ENCODE results near the gene RXRA. TPM values are rescaled to one million over a fixed set of nuclear protein-coding genes. Genes with fewer than 3 reads are reported as not detected.

RXRA gene
- total and polyA plus RNA-seq, 2 of the 13 experiments (the other 11 are each of a cell fraction or from before 2014, with no cell fraction given): 18.9 to 29.2 TPM

- TF ChIP-seq, protein P1, sequence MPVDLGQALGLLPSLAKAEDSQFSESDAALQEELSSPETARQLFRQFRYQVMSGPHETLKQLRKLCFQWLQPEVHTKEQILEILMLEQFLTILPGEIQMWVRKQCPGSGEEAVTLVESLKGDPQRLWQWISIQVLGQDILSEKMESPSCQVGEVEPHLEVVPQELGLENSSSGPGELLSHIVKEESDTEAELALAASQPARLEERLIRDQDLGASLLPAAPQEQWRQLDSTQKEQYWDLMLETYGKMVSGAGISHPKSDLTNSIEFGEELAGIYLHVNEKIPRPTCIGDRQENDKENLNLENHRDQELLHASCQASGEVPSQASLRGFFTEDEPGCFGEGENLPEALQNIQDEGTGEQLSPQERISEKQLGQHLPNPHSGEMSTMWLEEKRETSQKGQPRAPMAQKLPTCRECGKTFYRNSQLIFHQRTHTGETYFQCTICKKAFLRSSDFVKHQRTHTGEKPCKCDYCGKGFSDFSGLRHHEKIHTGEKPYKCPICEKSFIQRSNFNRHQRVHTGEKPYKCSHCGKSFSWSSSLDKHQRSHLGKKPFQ (CRISPR knock-in tag; IDR thresholded peaks at IDR 0.05; ENCODE audit: insufficient replicate concordance): no peak
- TF ChIP-seq FOXA1 (IDR thresholded peaks at IDR 0.05) (no peak), FOXA1 (CRISPR knock-in tag; IDR thresholded peaks at IDR 0.05) (no peak), MED13 (CRISPR knock-in tag; IDR thresholded peaks at IDR 0.05) (no peak), UBTF (CRISPR knock-in tag; IDR thresholded peaks at IDR 0.05) (0 out of 2 replicates have a peak, but pooled peaks have one; percentile 37)
Measured at GRCh38 chr9:134355158-134355557, 28.9 kb downstream of the RXRA start (continued).

- POLR2A ChIA-PET: interaction anchor here (1.1 to 2.0 kb wide), 2 partner anchors 23 to 28 kb away, joined by 3 to 10 read pairs; no protein-coding TSS in a partner anchor
- Histone ChIP-seq H3K79me2 (ENCODE audit: insufficient read depth, low read length) (peaks cover 68% of the 10 kb centered on the region), H4K20me1 (ENCODE audit: insufficient read depth, low read length) (peaks cover 83% of the 10 kb centered on the region)
- TF ChIP-seq PRPF4 (IDR thresholded peaks at IDR 0.05; ENCODE audit: low read depth, low read length, poor library complexity, severe bottlenecking): no peak
- no peak for TF ChIP-seq GTF3A (CRISPR knock-in tag; conservative IDR thresholded peaks at IDR 0.05)
- peak; percentile 44 for TF ChIP-seq CEBPG (CRISPR knock-in tag; IDR thresholded peaks at IDR 0.05)
- 0 out of 2 replicates have a peak, but pooled peaks have one; percentile 50 for TF ChIP-seq FOXO4 (CRISPR knock-in tag; conservative IDR thresholded peaks at IDR 0.05)
- peak; percentile 27; the same call in 1 of the 2 replicates for TF ChIP-seq ZNF430 (CRISPR knock-in tag; IDR thresholded peaks at IDR 0.05)
- TF ChIP-seq HNRNPLL (IDR thresholded peaks at IDR 0.05; ENCODE audit: low read depth, low read length, poor library complexity, severe bottlenecking): peak; percentile 20
- TF ChIP-seq TCF12 (IDR thresholded peaks at IDR 0.05): no peak
- no peak for TF ChIP-seq TCF12 (CRISPR knock-in tag; IDR thresholded peaks at IDR 0.05)
- TF ChIP-seq PATZ1 (CRISPR knock-in tag; IDR thresholded peaks at IDR 0.05): 0 out of 2 replicates have a peak, but pooled peaks have one; percentile 19
- TF ChIP-seq ZFX (CRISPR knock-in tag; IDR thresholded peaks at IDR 0.05; ENCODE audit: low read depth): peak; percentile 18; the same call in 1 of the 2 replicates
Measured at GRCh38 chr9:134355561-134356279, 29.5 kb downstream of the RXRA start.

More at GRCh38 chr9:134355561-134356279, 29.5 kb downstream of the RXRA start:
- Histone ChIP-seq H3K36me3 (replicated peaks in 1 of 2; ENCODE audit: control insufficient read depth in 1 of 2, insufficient read depth in 2 of 2, low read length in 2 of 2) (no peaks in the 10 kb centered on the region), H3K4me2 (ENCODE audit: low read depth, low read length) (0 out of 2 replicates have a peak overlapping the region, but pooled peaks have one; percentile 54), H3K9me3 (ENCODE audit: low read length) (no peaks in the 10 kb centered on the region), H3K4me1 (ENCODE audit: insufficient read depth, low read length) (peaks cover 61% of the 10 kb centered on the region), H3K9ac (ENCODE audit: insufficient read depth, low read depth, low read length) (no peak overlapping the region), H3K27ac (ENCODE audit: extremely low read length, insufficient read depth, low read length) (no peak overlapping the region), H2AFZ (ENCODE audit: low read length) (no peak overlapping the region), H3K27me3 (ENCODE audit: control insufficient read depth in 1 of 2, insufficient read depth in 2 of 2, low read length in 2 of 2) (no peaks in the 10 kb centered on the region), H3K4me3 (replicated peaks in 1 of 3; ENCODE audit: insufficient read depth in 1 of 3, low read depth in 2 of 3, low read length in 3 of 3) (no peak overlapping the region)
- intact Hi-C loops (cut with micrococcal nuclease; ENCODE audit: unreplicated experiment) (no loop called here), in situ Hi-C loops (cut with HindIII; ENCODE audit: extremely low pct_ligation_motif_present, low pct_unique_long_range_greater_than_20kb) (no loop called here)
- CTCF ChIA-PET (ENCODE audit: low intra/inter-chr PET ratio, low total read pairs): no interaction called here
- ATAC-seq: peak; percentile 33
- no peak for FAIRE-seq
- no CpG with 5 or more reads among the region's 15 CpGs for WGBS (ENCODE audit: low lambda C conversion rate)
- no TSS peak for BruUV-seq (replicated peaks)
- DNase-seq (ENCODE audit: low spot score): no peak
